SH-SY5Y (cell line): ENCODE data around the gene PPP1R7.

Experiments
- GATA2 ChIP-seq: IDR thresholded peaks from 2 replicates; pipeline ENCODE4 v1.6.1; 2011; ENCODE audit warnings: mild to moderate bottlenecking, low read depth, low read length
- GATA3 ChIP-seq: IDR thresholded peaks from 2 replicates; pipeline ENCODE4 v1.6.1; 2011; ENCODE audit warnings: low read depth, mild to moderate bottlenecking, low read length, moderate library complexity

DNA sequence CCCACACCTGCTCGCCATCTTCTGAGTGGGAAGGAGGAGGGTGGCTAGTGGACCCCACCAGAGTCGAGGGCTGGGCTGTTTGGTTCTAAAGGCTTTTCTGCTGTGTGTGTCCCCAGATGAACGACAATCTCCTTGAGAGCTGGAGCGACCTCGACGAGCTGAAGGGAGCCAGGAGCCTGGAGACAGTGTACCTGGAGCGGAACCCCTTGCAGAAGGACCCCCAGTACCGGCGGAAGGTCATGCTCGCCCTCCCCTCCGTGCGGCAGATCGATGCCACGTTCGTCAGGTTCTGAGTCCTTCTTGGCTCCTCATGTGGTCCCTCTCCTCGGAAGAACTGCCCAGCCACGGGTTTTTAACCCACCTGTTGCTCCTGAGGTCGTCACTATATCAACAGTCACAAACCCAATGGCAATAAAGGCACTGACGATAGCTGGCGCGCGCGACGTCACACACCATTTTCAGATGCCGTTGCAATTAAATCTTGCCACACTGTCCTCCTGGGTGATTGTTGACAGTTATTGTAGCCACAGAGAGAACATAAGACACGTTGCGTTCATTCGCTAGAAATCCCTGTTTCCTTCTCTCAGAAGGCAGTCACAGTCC is 32.4 kb downstream of the PPP1R7 start:
- TF ChIP-seq GATA2 = no peak
- TF ChIP-seq GATA3 = no peak
